HepG2 (cell line): Measurements from ENCODE around the gene FHIT. TPM values are rescaled to one million over a fixed set of nuclear protein-coding genes. Genes with fewer than 3 reads are reported as not detected.

ENCODE experiments used
- ATAC-seq: fragments of 200-7000 bp; cut with Tn5 transposase; 3 replicates; pipeline ENCODE4 v1.9.1; 2020; ENCODE audit warnings: mild to moderate bottlenecking, moderate library complexity
- BruUV-seq: library from RNA; stranded (reverse); fragments of 400-500 nt; replicated peaks from 2 replicates; lab custom pipeline; 2021; lab: Mats Ljungman, UMichigan
- CTCF ChIA-PET: fragments of 300-600 bp; formaldehyde crosslinking; extraction: SDS; loops from one replicate; lab custom pipeline; 2021; ENCODE audit warnings: low total read pairs, inconsistent platforms, low intra/inter-chr PET ratio; lab: Yijun Ruan, JAX
- POLR2A ChIA-PET: fragments of 350-600 bp; sonication (Branson Sonifier 250); formaldehyde crosslinking; loops from one replicate; lab custom pipeline; 2020; ENCODE audit warnings: antibody characterized with exemption, inconsistent platforms; lab: Yijun Ruan, JAX
- DNase-seq: peaks from one replicate; pipeline ENCODE4 v3.0.0-alpha.2; 2015; ENCODE audit warnings: low spot score
- FAIRE-seq: peaks from 3 replicates; lab custom pipeline; 2011; peaks lifted over from hg19 to GRCh38; lab: Jason Lieb, UNC
- H2AFZ ChIP-seq: one replicate; pipeline ENCODE4 v1.6.1; 2011; ENCODE audit warnings: low read length, inconsistent platforms
- H3K27ac ChIP-seq: fragments of 300-600 bp; 3 replicates; pipeline ENCODE4 v1.8.0; 2011; ENCODE audit warnings: mixed run types, mild to moderate bottlenecking, mixed read lengths, low read length, inconsistent platforms; ENCODE audit not compliant: insufficient read depth; ENCODE audit errors: extremely low read length
- H3K27me3 ChIP-seq, 2 experiments: fragments of 200-600 bp in 1 of 2; 2 replicates in 1 of 2; 3 replicates in 1 of 2; pipeline versions ENCODE4 v1.6.0 to v1.8.0; 2011; ENCODE audit warnings: low read length in 2 of 2, mild to moderate bottlenecking in 2 of 2, moderate library complexity in 2 of 2, inconsistent platforms in 1 of 2; ENCODE audit not compliant: insufficient read depth in 2 of 2, control insufficient read depth in 1 of 2
- H3K36me3 ChIP-seq, 2 experiments: fragments of 200-600 bp in 1 of 2; replicated peaks in 1 of 2; 2 replicates in 1 of 2; 3 replicates in 1 of 2; pipeline versions ENCODE4 v1.5.1 to v1.8.0; 2011; ENCODE audit warnings: low read length in 2 of 2, inconsistent platforms in 1 of 2; ENCODE audit not compliant: insufficient read depth in 2 of 2, control insufficient read depth in 1 of 2
- H3K4me1 ChIP-seq: 2 replicates; pipeline ENCODE4 v1.5.1; 2012; ENCODE audit warnings: low read length, inconsistent platforms; ENCODE audit not compliant: insufficient read depth
- H3K4me2 ChIP-seq: 2 replicates; pipeline ENCODE4 v1.6.0; 2011; ENCODE audit warnings: low read depth, low read length, inconsistent platforms
- H3K4me3 ChIP-seq, 3 experiments: fragments of 200-600 bp in 1 of 3; sonication (generic), shearing (Covaris generic) in 1 of 3; replicated peaks in 1 of 3; 2 replicates each; pipeline ENCODE4 v1.5.1; 2011 to 2016; ENCODE audit warnings: low read length in 3 of 3, inconsistent platforms in 2 of 3, low read depth in 2 of 3, mild to moderate bottlenecking in 2 of 3, control low read depth in 1 of 3, mixed read lengths in 1 of 3; ENCODE audit not compliant: insufficient read depth in 1 of 3
- H3K79me2 ChIP-seq: one replicate; pipeline ENCODE4 v1.6.1; 2011; ENCODE audit warnings: low read length, inconsistent platforms; ENCODE audit not compliant: insufficient read depth
- H3K9ac ChIP-seq: 2 replicates; pipeline ENCODE4 v1.6.0; 2011; ENCODE audit warnings: mild to moderate bottlenecking, low read depth, low read length, inconsistent platforms; ENCODE audit not compliant: insufficient read depth
- H3K9me3 ChIP-seq: 2 replicates; pipeline ENCODE4 v1.5.1; 2012; ENCODE audit warnings: mild to moderate bottlenecking, low read length
- H4K20me1 ChIP-seq: 2 replicates; pipeline ENCODE4 v1.6.0; 2011; ENCODE audit warnings: inconsistent platforms, mild to moderate bottlenecking, low read length, moderate library complexity; ENCODE audit not compliant: insufficient read depth
- CC2D1A ChIP-seq: sonication (generic); formaldehyde crosslinking; IDR thresholded peaks from 2 replicates; pipeline ENCODE4 v1.8.1; 2023; ENCODE audit warnings: mild to moderate bottlenecking, missing genetic modification reagents
- ZFP36 ChIP-seq: fragments of 150-350 bp; IDR thresholded peaks from 2 replicates; pipeline ENCODE4 v1.6.1; 2018; ENCODE audit warnings: borderline replicate concordance, low read length, low read depth; ENCODE audit not compliant: partially characterized antibody
- ZKSCAN1 ChIP-seq: fragments of 150-350 bp; IDR thresholded peaks from 2 replicates; pipeline ENCODE4 v1.6.1; 2014; ENCODE audit warnings: low read length
- ZNF512B ChIP-seq: sonication (generic); formaldehyde crosslinking; IDR thresholded peaks from 2 replicates; pipeline ENCODE4 v1.5.1; 2020; ENCODE audit warnings: missing genetic modification reagents, mild to moderate bottlenecking, borderline replicate concordance
- WGBS: methylation state at CpG from one replicate; pipeline ENCODE4 v1.1.6; 2017; ENCODE audit warnings: low lambda C conversion rate; 5-methylcytosine and 5-hydroxymethylcytosine counted together
- in situ Hi-C: cut with HindIII; loops from 2 replicates; pipeline ENCODE4 v1.10.0; 2017; ENCODE audit warnings: low pct_unique_long_range_greater_than_20kb; ENCODE audit not compliant: extremely low pct_ligation_motif_present
- intact Hi-C: fragments of 100-400 bp; cut with micrococcal nuclease; formaldehyde crosslinking; loops from one replicate; pipeline ENCODE4 v1.10.0; 2022; ENCODE audit not compliant: unreplicated experiment
- polyA plus RNA-seq, 8 experiments: library from polyadenylated mRNA; depleted of rRNA in 3 of 8; stranded (reverse) in 7 of 8; unstranded in 1 of 8; fragments of >200 nt; fragmentation: Illumina TruSeq in 4 of 8; extraction: Trizol in 4 of 8; gene quantifications; 2 replicates each; pipeline versions ENCODE4 v1.2.1 to v1.2.3, GENCODE V29; 2011 to 2016; ENCODE audit warnings: low read depth in 4 of 8, missing spikeins in 1 of 8, mixed read lengths in 1 of 8; ENCODE audit not compliant: insufficient read depth in 1 of 8
- total RNA-seq, 5 experiments: library from RNA; depleted of rRNA; stranded (reverse); fragments of >200 nt; fragmentation: Illumina TruSeq; extraction: Trizol; gene quantifications; 2 replicates each; pipeline ENCODE4 v1.2.3, GENCODE V29; 2016; ENCODE audit warnings: low read depth in 1 of 5
- TF ChIP-seq, protein P1 (sequence below): sonication (generic); formaldehyde crosslinking; IDR thresholded peaks from 2 replicates; pipeline ENCODE4 v1.4.0; 2020; ENCODE audit warnings: missing genetic modification reagents, borderline replicate concordance

The FHIT gene
- total and polyA plus RNA-seq, 2 of the 13 experiments (the other 11 are each of a cell fraction or from before 2014, with no cell fraction given) = 4.0 to 4.6 TPM

DNA sequence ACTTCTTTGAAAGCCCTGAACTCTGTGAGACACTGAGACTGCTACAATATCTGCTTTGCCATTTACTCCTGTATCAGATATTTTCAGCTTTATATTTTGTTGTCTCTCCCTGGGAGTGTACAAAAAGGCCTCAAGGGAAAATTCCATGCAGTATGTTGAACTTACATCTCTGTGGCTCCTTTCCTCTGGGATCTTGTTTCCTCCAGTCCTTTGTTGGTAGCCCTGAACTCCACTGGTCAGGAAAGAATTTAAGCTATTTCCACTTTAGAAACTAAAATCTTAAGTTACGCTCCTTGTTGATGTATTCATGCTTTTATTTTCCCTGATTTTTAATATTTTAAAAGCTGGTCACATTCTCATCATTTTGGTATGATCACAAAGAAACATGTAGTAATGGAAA lies 277.9 kb downstream of the FHIT start:
- no peaks in the 10 kb centered on the region; a peak in 1 of 5 replicates for H3K27me3 ChIP-seq
- no peak overlapping the region for H3K4me2 ChIP-seq
- ATAC-seq (no peak), FAIRE-seq (no peak), DNase-seq (no peak)
- no peaks in the 10 kb centered on the region for H4K20me1 ChIP-seq
- intact Hi-C loops = no loop called here
- in situ Hi-C loops = no loop called here
- no peak overlapping the region for H3K27ac ChIP-seq
- H3K4me3 ChIP-seq = no peak overlapping the region
- no peaks in the 10 kb centered on the region for H3K79me2 ChIP-seq
- no peak overlapping the region for H2AFZ ChIP-seq
- H3K9ac ChIP-seq = no peak overlapping the region
- peaks cover 15% of the 10 kb centered on the region; the same call in 1 of the 2 replicates for H3K9me3 ChIP-seq
- H3K36me3 ChIP-seq = no peaks in the 10 kb centered on the region
- CTCF ChIA-PET = no interaction called here
- POLR2A ChIA-PET = no interaction called here
- TF ChIP-seq ZFP36 (no peak), ZNF512B (CRISPR knock-in tag) (no peak), ZKSCAN1 (no peak), CC2D1A (CRISPR knock-in tag) (no peak)
- TF ChIP-seq, protein P1, sequence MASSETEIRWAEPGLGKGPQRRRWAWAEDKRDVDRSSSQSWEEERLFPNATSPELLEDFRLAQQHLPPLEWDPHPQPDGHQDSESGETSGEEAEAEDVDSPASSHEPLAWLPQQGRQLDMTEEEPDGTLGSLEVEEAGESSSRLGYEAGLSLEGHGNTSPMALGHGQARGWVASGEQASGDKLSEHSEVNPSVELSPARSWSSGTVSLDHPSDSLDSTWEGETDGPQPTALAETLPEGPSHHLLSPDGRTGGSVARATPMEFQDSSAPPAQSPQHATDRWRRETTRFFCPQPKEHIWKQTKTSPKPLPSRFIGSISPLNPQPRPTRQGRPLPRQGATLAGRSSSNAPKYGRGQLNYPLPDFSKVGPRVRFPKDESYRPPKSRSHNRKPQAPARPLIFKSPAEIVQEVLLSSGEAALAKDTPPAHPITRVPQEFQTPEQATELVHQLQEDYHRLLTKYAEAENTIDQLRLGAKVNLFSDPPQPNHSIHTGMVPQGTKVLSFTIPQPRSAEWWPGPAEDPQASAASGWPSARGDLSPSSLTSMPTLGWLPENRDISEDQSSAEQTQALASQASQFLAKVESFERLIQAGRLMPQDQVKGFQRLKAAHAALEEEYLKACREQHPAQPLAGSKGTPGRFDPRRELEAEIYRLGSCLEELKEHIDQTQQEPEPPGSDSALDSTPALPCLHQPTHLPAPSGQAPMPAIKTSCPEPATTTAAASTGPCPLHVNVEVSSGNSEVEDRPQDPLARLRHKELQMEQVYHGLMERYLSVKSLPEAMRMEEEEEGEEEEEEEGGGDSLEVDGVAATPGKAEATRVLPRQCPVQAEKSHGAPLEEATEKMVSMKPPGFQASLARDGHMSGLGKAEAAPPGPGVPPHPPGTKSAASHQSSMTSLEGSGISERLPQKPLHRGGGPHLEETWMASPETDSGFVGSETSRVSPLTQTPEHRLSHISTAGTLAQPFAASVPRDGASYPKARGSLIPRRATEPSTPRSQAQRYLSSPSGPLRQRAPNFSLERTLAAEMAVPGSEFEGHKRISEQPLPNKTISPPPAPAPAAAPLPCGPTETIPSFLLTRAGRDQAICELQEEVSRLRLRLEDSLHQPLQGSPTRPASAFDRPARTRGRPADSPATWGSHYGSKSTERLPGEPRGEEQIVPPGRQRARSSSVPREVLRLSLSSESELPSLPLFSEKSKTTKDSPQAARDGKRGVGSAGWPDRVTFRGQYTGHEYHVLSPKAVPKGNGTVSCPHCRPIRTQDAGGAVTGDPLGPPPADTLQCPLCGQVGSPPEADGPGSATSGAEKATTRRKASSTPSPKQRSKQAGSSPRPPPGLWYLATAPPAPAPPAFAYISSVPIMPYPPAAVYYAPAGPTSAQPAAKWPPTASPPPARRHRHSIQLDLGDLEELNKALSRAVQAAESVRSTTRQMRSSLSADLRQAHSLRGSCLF (CRISPR knock-in tag) = no peak
- TF ChIP-seq, all 625 proteins: peak for 0
- BruUV-seq = no TSS peak
- H3K4me1 ChIP-seq = no peaks in the 10 kb centered on the region
- 51% methylated on average over 1 of the region's 1 CpG for WGBS
